Activated CD4-positive, CD25-positive, alpha-beta regulatory T cell treated with anti-CD3 and anti-CD28 coated beads, Interleukin-2, amount 50 U/mL, for 16 hours (primary cell): Measurements from ENCODE around the gene GGCX.

Experiments used
- DNase-seq: peaks from one replicate; pipeline ENCODE4 v3.0.0-alpha.2; 2020; ENCODE audit warnings: low read depth, low spot score

Gene GGCX

DNA sequence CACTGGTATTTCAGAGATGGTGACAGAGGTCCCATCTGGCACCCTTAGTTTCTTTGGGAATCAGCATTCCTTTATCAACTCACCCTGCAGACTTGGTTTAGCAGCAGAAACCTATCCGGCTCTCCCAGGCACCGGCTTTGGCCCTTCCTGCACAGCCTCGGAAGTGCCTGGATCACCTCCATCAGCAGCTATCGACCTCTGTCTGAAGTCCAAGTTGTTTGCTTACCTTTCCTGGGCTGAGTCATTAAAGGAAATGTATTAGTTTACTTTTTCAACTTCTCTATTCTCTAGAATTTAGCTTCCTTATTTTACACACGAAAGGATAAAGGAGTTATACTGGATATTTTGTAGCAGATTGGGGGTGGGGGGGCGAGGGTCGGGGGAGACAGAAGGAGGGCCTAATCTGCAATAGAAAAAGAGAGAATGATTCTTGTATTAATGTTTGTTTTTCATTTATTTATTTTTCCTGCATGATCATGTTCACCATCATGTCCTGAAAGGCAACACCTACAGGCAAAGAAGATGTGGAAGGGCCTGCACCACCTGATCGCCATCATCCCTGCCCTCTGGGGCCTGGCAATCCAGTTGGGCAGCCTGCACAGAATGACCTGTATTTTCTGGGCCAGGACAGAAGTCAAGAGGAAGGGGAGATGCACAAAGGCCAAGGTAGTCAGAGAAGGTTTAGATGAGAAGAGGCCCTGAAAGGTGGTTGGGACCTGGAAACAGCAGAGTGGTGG lies 44.5 kb downstream of the GGCX start:
- no peak for DNase-seq

DNA sequence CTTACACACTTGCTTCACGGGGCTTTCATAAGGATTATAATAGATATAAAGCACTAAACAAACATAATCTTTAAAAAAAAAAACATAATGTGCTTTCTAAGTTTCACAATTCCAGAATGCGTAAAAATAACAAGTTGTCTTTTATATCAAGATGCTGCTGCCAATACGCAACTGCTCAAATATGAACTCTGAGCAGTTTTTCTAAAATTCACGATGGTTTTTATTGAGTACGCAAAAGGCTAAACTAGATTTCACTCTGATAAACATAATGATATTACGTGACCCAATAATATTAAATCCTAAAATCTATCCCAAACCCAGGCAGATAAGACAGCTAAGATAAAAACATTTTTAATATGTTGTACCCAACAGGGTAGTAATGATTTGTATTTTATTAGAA lies 47.0 kb downstream of the GGCX start:
- DNase-seq = no peak

DNA sequence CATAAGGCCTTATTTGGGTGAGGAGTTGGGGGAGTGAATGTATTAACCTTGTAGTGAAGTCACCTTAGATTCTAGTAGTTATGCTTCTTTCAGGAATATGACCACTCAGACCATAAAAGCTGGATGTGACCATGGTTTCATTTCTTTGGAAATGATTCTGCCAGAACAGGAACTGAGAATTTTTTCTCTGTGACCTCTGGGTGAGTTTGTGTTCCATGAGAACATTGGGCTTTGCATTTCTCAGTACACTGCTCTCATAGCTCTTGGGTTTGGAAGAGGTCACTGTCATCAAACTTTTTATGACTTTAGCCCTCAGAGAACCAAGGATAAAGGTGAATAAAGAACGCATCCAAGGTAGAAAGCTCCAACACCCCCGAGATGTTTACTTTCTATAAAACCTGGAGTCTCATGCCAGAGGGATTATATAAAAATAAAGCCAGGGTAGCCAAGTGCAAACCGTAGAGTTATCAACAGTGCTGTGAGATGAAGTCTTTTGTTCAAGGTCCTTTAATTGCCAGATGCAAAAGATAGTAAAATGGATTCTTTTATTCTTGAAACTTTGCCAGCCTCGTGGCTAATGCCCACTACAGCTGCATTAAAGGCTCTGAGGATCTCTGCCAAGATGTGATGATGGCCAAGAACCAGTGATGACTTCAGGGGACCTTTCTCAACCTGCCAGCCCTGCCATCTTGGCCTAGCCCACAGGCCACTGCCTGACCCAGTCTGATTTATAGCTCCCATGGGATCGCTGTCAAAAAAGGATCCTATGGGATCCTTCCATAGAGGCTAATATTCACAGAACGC lies 50.1 kb downstream of the GGCX start:
- DNase-seq = no peak

DNA sequence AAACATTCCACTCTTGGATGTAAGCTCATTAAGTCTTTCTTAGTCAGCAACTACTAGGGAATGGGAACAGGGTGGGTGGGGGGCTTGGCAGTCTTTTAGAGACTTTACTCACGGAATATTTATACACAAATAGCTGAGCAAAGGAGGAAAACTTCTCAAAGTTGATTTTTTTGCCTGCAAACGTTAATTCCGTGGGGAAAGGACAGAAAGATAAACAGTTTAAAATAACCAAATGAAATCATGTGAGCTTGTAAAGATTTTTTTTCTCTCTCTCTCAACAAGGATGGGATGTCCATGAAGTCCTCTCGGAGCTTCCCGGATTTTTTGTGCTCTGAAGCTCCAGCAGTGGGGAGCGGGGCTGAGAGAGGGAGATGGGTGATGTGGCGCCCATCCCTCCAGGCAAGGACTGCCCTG lies 54.5 kb downstream of the GGCX start:
- DNase-seq = no peak

DNA sequence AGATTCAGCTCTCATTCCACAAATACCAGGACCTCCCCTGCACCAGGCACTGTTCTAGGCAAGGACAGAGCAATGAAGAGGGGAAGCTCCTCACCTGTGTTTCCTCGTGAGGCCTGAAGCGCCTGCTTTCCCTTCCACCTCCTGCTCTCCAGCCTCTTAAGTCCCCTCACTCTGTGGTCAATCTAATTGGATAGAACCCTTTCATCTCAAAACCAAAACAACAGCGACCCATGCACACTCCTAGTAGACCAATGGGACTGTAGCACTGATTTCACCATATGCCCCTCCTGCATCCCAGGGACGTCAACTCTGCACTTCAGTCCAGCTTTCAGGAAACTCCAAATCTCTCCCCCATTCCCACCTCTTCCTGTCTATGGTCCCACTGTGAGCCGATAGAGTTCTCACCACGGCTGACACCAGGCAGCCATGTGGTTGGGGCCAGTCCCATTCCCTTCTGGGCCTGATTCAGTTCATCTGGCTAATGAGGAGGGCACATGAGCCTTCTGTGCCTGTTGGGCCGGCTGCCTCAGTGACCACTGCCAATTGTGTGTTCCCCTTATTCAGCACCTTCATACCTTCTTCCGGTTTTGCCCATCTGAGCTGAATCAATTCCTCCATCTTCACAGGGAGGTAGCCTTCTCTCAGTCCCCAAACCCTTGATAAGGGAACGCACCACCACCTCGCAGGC lies 55.6 kb downstream of the GGCX start:
- DNase-seq = no peak

DNA sequence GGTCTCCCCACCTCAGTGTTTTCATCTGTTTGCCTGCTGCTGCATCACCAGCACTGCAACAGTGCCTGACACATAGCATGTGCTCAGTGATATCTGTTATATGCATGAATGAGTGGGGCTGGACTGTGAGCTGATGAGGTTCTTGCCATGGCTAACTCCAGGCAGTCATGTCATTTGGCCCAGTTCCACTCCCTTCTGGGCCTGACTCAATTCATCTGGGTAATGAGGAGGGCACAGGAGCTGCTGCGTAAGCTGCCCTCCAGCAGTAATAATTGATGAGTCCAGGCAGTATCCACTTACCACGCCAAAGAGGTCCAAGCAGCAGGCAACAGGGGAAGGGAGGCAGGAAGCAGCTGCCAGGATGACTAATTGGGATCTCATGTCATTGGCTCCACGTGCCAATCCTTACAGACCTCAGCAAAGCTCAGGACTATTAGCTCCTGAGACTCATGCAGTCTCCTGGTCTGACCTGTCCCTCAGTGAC lies 56.5 kb downstream of the GGCX start:
- DNase-seq = no peak

DNA sequence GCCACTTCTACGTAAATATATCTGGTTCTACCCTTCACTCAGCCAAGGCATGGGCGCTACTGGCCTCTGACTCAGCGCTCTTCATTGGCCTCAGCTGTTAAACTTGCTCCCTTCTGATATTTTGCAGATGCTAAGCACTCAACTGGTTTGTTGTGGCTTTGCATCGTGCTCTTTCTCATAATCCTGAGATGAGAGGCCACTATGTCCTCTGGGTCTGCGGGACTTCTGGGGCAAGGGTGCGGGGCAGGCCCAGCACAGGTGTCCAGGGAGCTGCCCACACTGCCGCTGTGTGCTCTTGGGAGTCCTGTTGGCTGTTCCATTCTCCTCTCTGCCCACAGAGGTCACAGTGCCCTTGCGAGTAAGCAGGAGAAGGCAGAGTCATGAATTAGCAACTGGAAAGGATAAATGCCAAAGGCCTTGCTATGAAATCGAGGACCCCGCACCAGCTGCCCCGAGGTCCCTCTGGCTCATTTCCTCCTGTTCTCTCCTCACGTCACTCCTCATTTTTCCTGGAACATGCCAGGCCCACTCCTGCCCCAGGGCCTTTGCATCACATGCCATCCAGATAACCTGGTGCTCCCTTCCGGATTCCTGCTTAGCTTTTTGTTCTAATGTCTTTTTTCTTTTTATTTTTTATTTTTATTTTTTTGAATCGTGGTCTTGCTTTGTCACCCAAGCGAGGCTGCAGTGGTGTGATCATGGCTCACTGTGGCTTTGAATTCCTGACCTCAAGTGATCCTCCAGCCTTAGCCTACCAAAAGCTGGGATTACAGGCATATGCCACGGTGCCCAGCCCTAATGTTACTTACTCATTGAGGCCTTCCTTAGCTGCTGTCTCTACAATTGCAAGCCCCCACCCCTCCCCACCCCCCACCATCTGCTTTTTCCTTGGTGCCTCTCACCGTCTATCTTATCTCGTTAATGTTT lies 57.2 kb downstream of the GGCX start:
- no peak for DNase-seq

DNA sequence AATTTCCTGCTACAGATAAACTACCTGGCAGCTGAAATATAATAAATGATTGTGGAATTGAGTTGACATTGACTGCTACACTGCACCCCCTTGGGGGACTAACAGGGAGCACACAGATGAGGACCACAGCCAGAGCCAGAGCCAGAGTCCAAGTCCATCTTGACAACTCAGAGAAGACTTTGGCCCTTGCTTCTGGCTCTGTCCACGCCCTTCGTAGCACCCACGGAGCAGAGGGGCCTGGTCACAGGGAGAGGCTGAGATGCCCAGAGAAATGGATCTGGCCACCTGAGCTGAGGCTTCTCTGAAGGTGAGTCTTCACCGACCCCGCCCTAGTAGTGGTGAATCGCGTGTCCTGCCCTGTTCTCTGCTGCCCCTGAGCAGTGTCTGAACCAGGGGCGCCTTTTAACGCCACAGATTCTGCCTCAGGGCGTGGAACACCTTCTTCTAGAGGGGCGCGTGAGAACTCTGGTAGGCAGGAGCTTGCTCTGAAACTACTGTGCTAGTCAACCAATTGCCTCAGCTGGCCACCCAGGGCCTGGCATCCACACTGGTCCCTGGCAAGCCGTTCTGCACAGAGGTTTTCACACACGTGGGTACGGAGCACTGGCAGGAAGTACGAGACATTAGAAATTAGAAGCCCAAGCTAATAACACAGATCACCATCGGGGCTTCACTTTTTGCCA lies 58.0 kb downstream of the GGCX start:
- DNase-seq = no peak

DNA sequence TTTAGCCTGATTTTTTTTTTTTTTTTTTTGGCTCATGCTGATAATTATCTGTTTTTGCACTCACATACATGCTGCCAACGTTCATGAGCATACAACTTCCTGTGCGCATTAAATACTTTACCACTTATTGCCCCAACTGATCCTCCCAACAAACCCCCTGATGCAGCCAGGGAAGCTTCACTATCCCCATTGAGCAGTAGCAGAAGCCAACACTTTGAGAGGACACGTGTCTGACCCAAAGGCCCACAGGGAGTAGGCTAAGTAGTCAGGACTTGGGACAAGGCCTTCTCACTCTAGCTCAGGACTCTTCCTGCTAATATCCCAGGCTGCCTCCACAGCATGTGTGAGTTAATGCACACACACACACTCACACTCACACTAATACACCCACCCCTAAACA lies 58.6 kb downstream of the GGCX start:
- DNase-seq = no peak

DNA sequence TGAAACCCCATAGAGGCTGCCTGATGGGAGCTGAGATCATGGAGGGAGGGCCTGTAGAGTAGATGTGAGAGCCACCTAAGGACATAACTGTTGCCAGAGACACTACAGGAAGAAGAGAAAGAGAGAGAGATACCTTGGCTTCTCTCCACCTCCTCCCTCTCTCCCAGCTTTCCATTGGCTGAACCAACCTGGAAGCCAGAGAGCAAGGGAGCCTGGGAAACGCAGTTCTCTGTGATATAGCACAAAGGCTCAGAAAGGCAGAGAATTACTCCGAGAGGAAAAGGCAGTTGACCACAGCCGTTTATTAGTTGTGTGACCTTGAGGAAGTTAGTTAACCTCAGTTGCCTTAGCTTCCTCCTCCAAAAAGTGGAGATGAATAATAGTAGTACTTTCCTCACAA lies 60.0 kb downstream of the GGCX start:
- DNase-seq = no peak

DNA sequence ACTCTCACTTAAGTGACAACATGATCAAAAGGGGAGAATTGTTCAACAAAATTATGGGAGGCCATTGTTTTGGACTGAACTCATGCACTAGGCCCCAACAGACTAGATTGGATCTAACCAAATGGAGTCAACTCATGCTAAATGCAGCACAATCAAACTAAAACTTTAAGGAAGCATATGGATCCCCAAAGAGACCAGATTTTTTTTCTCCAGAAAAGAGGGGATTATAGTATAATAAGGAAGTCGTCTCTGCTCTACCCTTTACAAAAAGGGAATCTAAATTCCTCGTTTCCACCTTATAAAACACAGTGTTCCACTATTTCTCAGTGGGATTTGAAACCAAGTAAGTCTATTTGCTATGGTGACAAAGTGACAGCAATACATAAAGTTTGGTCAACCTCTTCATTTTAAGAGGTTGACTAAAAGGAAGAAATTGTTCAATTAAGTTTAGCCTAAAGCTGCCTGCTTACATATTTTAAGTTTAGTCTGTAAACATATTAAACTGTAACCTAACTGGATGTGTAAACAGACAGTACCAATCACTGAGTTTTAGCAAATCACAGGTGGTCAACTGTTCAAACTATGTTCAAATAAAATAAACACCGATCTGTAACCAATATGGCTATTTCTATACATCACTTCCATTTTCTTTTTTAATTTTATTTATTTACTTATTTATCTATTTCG lies 63.2 kb downstream of the GGCX start:
- DNase-seq = no peak

DNA sequence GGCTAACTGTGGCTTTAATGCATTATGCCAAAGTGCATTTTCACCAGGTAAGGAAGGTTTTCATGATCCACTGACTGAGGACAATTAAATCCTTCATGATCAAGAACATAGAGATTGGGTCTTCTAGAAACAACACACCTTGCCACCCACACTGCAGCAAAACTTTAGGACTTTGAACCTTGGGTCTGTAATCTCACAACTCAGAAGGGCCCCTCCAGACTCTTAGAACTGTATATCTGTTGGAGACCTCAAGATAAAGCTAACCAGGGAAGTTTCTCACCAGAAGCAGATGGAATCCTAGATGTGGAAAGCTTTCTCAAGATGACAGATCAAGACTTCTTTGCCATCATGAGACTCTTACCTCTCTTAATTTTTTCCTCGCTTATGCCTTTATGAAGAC lies 64.9 kb downstream of the GGCX start:
- no peak for DNase-seq
